ENCODE measurements around the gene ARID3A. TPM values are rescaled to one million over a fixed set of nuclear protein-coding genes. Genes with fewer than 3 reads are reported as not detected.

The ARID3A gene
- total and polyA plus RNA-seq, 2 donors = 4.4 to 8.8 TPM

DNA sequence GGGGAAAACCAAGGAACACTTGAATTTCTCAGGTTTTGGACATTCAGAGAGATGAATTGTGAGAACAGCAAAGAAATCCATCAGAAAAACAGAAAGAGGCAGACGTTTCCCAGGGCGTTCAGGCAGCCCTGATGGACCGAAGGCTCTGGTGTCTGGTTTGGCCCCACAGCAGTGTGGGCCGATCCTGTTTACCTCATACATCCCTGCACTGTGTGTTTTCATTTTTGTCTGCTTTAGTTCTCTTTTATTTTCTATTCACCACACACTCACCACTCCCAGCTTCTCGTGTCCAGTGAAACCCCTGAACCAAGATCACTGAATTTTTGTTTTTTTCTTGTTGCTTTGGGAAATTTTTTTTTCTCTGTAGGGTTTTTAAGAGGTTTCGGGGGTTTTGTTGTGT is 46.4 kb downstream of the ARID3A start:
- 97% methylated on average over 6 of the region's 6 CpGs for WGBS
- H3K4me3 ChIP-seq (ENCODE audit: low read length in 2 of 2) = no peak overlapping the region
- H3K36me3 ChIP-seq (ENCODE audit: control insufficient read depth in 2 of 2, insufficient read depth in 2 of 2, low read length in 1 of 2) = peaks cover 35 to 36% of the 10 kb centered on the region in 2 donors

DNA sequence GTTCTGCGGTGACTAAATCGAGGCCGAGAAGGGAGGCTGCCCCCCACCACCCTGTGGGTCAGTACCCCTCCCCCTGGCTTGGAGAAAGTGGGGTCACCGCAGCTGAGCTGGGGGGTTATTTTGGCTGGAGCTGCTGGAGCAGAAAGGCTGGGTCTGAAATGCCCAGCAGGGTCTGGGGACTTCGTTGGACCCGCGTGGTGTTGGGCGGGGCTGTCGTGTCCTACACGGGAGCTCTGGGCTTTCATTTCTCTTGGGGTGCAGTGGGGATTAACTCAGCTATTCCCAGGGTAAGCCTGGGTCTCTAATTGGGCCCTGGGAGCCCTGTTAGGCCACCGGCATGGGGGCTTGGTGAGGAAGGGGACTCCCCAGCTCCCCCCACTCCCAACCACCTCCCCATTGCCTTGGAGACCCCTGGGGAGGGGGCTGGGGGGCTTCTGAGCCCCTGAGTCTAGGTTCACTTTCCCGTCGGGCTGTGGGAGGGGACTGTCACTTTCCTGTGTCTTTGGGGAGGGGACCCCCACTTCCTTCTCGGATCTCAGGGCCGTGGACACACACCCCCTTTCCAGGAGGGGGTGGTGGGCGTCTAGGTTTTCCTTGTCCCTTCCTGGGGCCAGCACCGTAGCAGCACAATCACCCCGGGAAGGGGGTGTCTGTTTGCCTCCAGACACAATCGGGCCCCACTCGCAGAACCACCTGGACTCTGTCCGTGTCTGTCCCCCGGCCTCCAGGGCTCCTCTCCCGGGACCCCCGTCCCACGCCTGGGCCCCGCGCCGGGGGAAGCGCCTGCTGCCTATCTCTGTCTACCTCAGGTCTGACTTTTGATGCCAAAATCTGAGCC is 48.1 kb downstream of the ARID3A start:
- Histone ChIP-seq H3K4me3 (ENCODE audit: low read length in 2 of 2) (no peak overlapping the region), H3K36me3 (ENCODE audit: control insufficient read depth in 2 of 2, insufficient read depth in 2 of 2, low read length in 1 of 2) (peaks cover 25 to 27% of the 10 kb centered on the region in 2 donors), H3K4me1 (ENCODE audit: control insufficient read depth in 2 of 2, insufficient read depth in 2 of 2, low read length in 2 of 2) (no peaks in the 10 kb centered on the region), H3K27me3 (ENCODE audit: control insufficient read depth in 2 of 2, insufficient read depth in 1 of 2, low read length in 1 of 2) (no peaks in the 10 kb centered on the region), H3K27ac (ENCODE audit: low read depth in 1 of 2, low read length in 1 of 2) (no peak overlapping the region), H3K9me3 (ENCODE audit: control insufficient read depth in 2 of 2, insufficient read depth in 1 of 2, low read length in 1 of 2) (peaks cover 8 to 17% of the 10 kb centered on the region in 2 donors)
- WGBS = 95% methylated on average over 29 of the region's 29 CpGs
- DNase-seq (ENCODE audit: low read depth in 6 of 9, low spot score in 9 of 9) = no peak

More for the DNA sequence above, 46.4 kb downstream of the ARID3A start:
- Histone ChIP-seq H3K9me3 (ENCODE audit: control insufficient read depth in 2 of 2, insufficient read depth in 1 of 2, low read length in 1 of 2) (peaks cover 8 to 20% of the 10 kb centered on the region in 2 donors), H3K27me3 (ENCODE audit: control insufficient read depth in 2 of 2, insufficient read depth in 1 of 2, low read length in 1 of 2) (no peaks in the 10 kb centered on the region), H3K27ac (ENCODE audit: low read depth in 1 of 2, low read length in 1 of 2) (no peak overlapping the region), H3K4me1 (ENCODE audit: control insufficient read depth in 2 of 2, insufficient read depth in 2 of 2, low read length in 2 of 2) (no peaks in the 10 kb centered on the region)
- DNase-seq (ENCODE audit: low read depth in 6 of 9, low spot score in 9 of 9) = no peak

DNA sequence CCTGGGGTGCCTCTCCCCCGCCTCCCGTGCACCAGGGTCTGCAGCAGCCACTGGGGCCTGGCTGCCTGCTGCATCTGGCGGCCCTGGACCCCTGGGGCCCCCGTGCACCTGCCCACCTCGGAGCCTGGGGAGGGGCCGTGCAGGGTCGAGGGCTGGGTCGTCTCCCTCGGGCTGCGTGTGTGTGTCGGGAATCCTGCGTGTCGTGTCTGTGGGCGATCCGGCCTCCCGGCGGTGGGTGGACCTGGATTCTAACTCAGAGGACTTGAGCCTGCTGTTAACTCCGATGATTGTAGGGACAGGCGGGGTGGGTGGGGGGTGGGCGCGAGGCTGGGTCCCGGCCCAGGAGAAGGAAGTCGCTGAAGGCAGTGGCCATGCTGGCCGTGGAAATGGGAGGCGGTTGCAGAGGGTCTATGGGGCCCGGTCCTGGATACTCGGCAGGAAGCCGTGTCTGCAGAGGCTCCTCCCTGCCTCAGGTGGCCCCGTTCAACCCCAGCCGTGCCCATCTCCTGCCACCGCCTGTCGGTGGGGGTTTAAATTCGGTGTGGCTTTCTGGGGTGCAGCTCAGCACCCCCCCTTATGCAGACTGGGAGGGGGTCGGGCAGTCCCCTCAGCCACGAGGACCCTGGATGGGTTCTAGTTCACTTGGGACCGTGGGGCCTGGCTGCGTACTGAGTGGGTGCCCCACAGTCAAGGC is 48.9 kb downstream of the ARID3A start:
- Histone ChIP-seq H3K4me3 (ENCODE audit: low read length in 2 of 2) (no peak overlapping the region), H3K27me3 (ENCODE audit: control insufficient read depth in 2 of 2, insufficient read depth in 1 of 2, low read length in 1 of 2) (no peaks in the 10 kb centered on the region), H3K4me1 (ENCODE audit: control insufficient read depth in 2 of 2, insufficient read depth in 2 of 2, low read length in 2 of 2) (no peaks in the 10 kb centered on the region), H3K27ac (ENCODE audit: low read depth in 1 of 2, low read length in 1 of 2) (no peak overlapping the region), H3K36me3 (ENCODE audit: control insufficient read depth in 2 of 2, insufficient read depth in 2 of 2, low read length in 1 of 2) (peaks cover 21 to 26% of the 10 kb centered on the region in 2 donors), H3K9me3 (ENCODE audit: control insufficient read depth in 2 of 2, insufficient read depth in 1 of 2, low read length in 1 of 2) (peaks cover 8 to 17% of the 10 kb centered on the region in 2 donors)
- no peak for DNase-seq (ENCODE audit: low read depth in 6 of 9, low spot score in 9 of 9)
- WGBS = 93% methylated on average over 37 of the region's 37 CpGs

DNA sequence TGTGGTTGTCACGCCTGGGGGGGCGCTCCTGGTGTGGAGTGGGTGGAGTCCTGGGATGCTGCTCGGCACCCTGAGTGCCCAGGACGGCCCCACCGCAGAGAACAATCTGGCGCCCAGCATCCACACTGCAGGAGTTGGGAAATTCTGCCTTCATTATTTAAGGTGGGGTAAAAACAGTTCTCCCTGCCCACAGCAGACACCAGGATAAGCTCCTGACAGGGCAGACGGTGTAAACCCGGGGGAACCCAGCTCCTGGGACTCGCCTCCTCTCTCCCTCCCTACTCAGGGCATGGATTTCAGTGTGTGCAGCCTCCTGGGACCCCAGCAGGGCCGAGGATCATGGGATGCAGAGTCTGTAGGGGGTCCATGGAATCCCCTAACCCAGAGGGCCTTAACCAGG is 50.6 kb downstream of the ARID3A start:
- H3K9me3 ChIP-seq (ENCODE audit: control insufficient read depth in 2 of 2, insufficient read depth in 1 of 2, low read length in 1 of 2) = peaks cover 3 to 5% of the 10 kb centered on the region in 2 donors
- WGBS = 94% methylated on average over 10 of the region's 10 CpGs
- H3K4me1 ChIP-seq (ENCODE audit: control insufficient read depth in 2 of 2, insufficient read depth in 2 of 2, low read length in 2 of 2) = peaks cover 0 to 3% of the 10 kb centered on the region in 2 donors
- no peak overlapping the region for H3K27ac ChIP-seq (ENCODE audit: low read depth in 1 of 2, low read length in 1 of 2)
- no peak for DNase-seq (ENCODE audit: low read depth in 6 of 9, low spot score in 9 of 9)
- no peak overlapping the region for H3K4me3 ChIP-seq (ENCODE audit: low read length in 2 of 2)
- peaks cover 0 to 2% of the 10 kb centered on the region in 2 donors for H3K27me3 ChIP-seq (ENCODE audit: control insufficient read depth in 2 of 2, insufficient read depth in 1 of 2, low read length in 1 of 2)
- H3K36me3 ChIP-seq (ENCODE audit: control insufficient read depth in 2 of 2, insufficient read depth in 2 of 2, low read length in 1 of 2) = peaks cover 9% of the 10 kb centered on the region in 2 donors

DNA sequence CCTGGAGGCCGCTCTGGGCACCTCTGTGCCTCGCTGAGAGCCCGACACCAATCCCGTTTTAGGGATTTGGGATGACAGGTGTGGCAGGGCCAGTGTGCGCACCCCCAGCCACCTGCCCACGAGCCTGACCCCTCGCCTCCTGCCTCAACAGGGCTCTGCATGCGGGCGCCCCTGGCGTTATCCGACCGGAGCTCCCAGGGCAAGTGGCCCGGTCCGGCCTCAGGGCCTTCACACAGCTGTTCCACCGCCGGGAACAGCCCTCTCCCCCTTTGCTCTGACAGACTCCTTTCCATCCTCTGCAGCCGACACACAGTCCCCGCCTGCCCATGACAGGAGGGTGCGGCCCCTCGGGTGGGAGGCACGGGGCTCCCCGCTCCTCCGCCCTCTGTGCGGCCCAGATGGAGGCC is 51.2 kb downstream of the ARID3A start:
- no peak for DNase-seq (ENCODE audit: low read depth in 6 of 9, low spot score in 9 of 9)
- no peak overlapping the region for H3K27ac ChIP-seq (ENCODE audit: low read depth in 1 of 2, low read length in 1 of 2)
- WGBS = 95% methylated on average over 24 of the region's 24 CpGs
- no peaks in the 10 kb centered on the region for H3K9me3 ChIP-seq (ENCODE audit: control insufficient read depth in 2 of 2, insufficient read depth in 1 of 2, low read length in 1 of 2)
- no peak overlapping the region for H3K4me3 ChIP-seq (ENCODE audit: low read length in 2 of 2)
- H3K36me3 ChIP-seq (ENCODE audit: control insufficient read depth in 2 of 2, insufficient read depth in 2 of 2, low read length in 1 of 2) = peaks cover 3 to 4% of the 10 kb centered on the region in 2 donors
- peaks cover 0 to 3% of the 10 kb centered on the region in 2 donors for H3K4me1 ChIP-seq (ENCODE audit: control insufficient read depth in 2 of 2, insufficient read depth in 2 of 2, low read length in 2 of 2)
- H3K27me3 ChIP-seq (ENCODE audit: control insufficient read depth in 2 of 2, insufficient read depth in 1 of 2, low read length in 1 of 2) = peaks cover 0 to 2% of the 10 kb centered on the region in 2 donors

DNA sequence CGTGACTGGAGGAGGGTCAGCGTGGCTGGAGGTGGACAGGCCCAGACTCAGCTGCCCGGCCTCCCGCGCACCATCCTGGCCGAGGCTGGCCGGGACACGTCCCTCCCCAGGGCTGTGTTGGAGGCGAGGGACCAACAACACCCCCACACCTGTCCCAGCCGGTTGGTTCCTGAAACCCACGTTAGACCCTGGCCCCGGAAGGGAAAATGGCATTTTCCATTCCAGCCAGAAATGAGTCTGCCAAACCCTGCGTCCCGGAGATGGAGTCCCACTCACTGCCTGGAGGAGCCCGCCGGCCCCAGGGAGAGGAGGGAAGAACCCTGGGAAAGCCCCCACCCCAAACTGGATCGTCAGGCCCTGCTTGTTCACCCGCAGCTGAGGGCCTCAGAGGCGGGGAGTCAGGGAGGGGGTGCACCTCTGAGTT is 53.5 kb downstream of the ARID3A start:
- Histone ChIP-seq H3K4me3 (ENCODE audit: low read length in 2 of 2) (no peak overlapping the region), H3K4me1 (ENCODE audit: control insufficient read depth in 2 of 2, insufficient read depth in 2 of 2, low read length in 2 of 2) (peaks cover 10 to 18% of the 10 kb centered on the region in 2 donors), H3K27ac (ENCODE audit: low read depth in 1 of 2, low read length in 1 of 2) (peak overlapping the region in 1 of 2 donors; percentile 26), H3K9me3 (ENCODE audit: control insufficient read depth in 2 of 2, insufficient read depth in 1 of 2, low read length in 1 of 2) (no peaks in the 10 kb centered on the region), H3K36me3 (ENCODE audit: control insufficient read depth in 2 of 2, insufficient read depth in 2 of 2, low read length in 1 of 2) (no peaks in the 10 kb centered on the region), H3K27me3 (ENCODE audit: control insufficient read depth in 2 of 2, insufficient read depth in 1 of 2, low read length in 1 of 2) (peaks cover 0 to 2% of the 10 kb centered on the region in 2 donors)
- 91% methylated on average over 19 of the region's 19 CpGs for WGBS
- DNase-seq (ENCODE audit: low read depth in 6 of 9, low spot score in 9 of 9) = no peak

DNA sequence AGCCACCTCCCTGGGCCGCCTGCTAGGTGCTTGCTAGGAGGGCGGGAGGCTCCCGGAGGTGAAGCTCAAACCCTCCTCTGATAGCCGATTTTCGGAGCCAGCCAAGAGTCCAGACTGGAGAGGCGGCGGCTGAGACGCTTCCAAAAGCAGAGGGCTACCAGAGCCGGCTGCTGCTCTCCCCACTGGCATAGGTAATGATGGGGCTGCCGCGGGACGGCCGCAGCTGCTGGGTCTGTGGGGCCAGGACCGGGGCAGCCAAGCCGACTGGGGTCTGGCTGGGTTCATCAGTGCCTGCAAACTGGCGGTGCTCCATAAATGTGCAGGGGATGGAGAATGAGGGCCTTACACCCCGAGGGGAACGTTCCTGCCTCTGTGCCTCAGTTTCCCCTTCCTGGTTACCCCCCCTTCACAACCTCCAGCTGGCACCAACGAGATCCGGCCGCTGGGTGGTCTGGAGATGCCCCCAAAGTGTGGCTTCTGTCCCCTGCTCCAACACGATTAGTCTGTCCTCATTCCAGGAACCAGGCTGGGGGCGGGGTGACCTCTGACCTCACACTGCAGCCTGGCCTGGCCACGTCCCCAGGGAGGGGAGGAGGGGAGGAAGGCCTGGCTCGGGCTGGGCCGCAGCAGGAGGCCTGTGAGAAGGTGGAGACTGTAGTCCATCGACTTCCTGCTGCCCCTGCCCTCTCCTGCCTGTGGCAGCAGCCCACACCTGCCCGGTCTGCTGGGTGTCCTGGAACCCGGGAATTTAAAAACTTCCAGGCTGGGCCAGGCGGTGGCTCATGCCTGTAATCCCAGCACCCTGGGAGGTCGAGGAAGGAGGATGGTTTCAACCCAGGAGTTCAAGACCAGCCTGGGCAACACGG is 54.5 kb downstream of the ARID3A start:
- WGBS = 80% methylated on average over 32 of the region's 32 CpGs

DNA sequence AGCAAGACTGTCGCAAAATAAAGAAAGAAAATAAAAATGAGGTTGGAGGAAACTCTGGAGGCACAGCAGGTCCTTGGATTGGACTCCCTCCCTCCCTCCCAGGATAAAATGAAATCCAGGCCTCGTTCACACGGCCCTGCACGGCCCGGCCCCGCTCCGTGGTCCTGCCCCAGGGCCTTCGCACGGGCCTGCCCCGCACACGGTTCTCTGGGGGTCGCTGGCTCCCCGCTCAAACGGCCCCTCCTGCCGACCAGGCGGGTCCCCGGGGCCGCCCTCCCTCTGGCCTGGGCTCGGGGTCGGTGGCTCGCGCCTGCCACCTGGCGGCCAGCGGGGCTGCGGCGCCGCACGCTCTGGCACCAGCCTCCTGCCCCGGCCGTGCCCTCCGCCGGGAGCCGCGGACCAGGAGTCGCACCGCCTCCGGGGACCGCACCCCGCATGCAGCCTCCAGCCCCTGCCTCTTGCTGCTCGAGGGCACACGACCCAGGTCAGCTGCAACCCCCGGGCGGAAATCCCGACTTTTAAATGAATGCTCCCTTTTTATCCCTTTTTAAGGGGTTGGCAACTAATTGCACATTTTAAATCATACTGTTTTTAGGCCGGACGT is 56.8 kb downstream of the ARID3A start:
- peaks cover 0 to 2% of the 10 kb centered on the region in 2 donors for H3K27me3 ChIP-seq (ENCODE audit: control insufficient read depth in 2 of 2, insufficient read depth in 1 of 2, low read length in 1 of 2)
- DNase-seq (ENCODE audit: low read depth in 6 of 9, low spot score in 9 of 9) = peak in 7 of 9 donors; percentile 33 to 78 (median 68)
- no peak overlapping the region for H3K27ac ChIP-seq (ENCODE audit: low read depth in 1 of 2, low read length in 1 of 2)
- H3K4me1 ChIP-seq (ENCODE audit: control insufficient read depth in 2 of 2, insufficient read depth in 2 of 2, low read length in 2 of 2) = peaks cover 15 to 26% of the 10 kb centered on the region in 2 donors
- H3K9me3 ChIP-seq (ENCODE audit: control insufficient read depth in 2 of 2, insufficient read depth in 1 of 2, low read length in 1 of 2) = no peaks in the 10 kb centered on the region
- peak overlapping the region in 1 of 2 donors; percentile 22 for H3K4me3 ChIP-seq (ENCODE audit: low read length in 2 of 2)
- 4% methylated on average over 46 of the region's 46 CpGs for WGBS
- peaks cover 10 to 14% of the 10 kb centered on the region in 2 donors for H3K36me3 ChIP-seq (ENCODE audit: control insufficient read depth in 2 of 2, insufficient read depth in 2 of 2, low read length in 1 of 2)

More for the DNA sequence above, 54.5 kb downstream of the ARID3A start:
- DNase-seq (ENCODE audit: low read depth in 6 of 9, low spot score in 9 of 9) = no peak
- Histone ChIP-seq H3K36me3 (ENCODE audit: control insufficient read depth in 2 of 2, insufficient read depth in 2 of 2, low read length in 1 of 2) (no peaks in the 10 kb centered on the region), H3K4me3 (ENCODE audit: low read length in 2 of 2) (no peak overlapping the region), H3K9me3 (ENCODE audit: control insufficient read depth in 2 of 2, insufficient read depth in 1 of 2, low read length in 1 of 2) (no peaks in the 10 kb centered on the region), H3K4me1 (ENCODE audit: control insufficient read depth in 2 of 2, insufficient read depth in 2 of 2, low read length in 2 of 2) (peaks cover 15 to 26% of the 10 kb centered on the region in 2 donors), H3K27me3 (ENCODE audit: control insufficient read depth in 2 of 2, insufficient read depth in 1 of 2, low read length in 1 of 2) (peaks cover 0 to 2% of the 10 kb centered on the region in 2 donors), H3K27ac (ENCODE audit: low read depth in 1 of 2, low read length in 1 of 2) (no peak overlapping the region)
